A549 treated with AZD2906 at 1 μM for 4 hours (cell line): Measurements from ENCODE around the gene H19. TPM values are rescaled to one million over a fixed set of nuclear protein-coding genes. Genes with fewer than 3 reads are reported as not detected.

Source experiments
- total RNA-seq: library from RNA; stranded (reverse); fragments of 200-300 nt; extraction: Qiagen RNA extraction; gene quantifications from 5 replicates; pipeline ENCODE4 v1.2.3, GENCODE V29; 2022

H19 gene
- 11.0 to 21.2 TPM (median 17.5 TPM) in 5 replicates for total RNA-seq

DNA sequence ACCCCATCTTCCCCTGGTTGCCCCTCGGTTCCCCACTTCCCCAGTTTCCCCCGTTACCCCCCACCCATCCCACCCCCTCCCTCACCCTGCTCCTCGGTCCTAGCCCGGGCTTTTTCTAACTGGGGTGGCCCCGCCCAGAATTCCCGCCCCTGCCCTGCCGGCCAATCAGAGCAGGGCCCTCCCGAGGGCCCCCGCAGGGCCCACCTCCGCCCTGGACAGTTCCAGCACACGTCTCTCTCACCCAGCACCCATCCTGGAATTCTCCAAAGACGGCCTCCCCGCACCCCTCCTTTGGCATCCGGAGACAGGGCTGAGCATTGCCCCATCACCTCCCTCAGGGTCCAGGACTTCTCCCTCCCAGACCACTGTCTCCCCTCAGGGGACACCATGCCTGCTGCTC is at the start of gene H19:
Gene H19 (minus strand): TSS at position 88 of the 400 bp plus-strand sequence.

DNA sequence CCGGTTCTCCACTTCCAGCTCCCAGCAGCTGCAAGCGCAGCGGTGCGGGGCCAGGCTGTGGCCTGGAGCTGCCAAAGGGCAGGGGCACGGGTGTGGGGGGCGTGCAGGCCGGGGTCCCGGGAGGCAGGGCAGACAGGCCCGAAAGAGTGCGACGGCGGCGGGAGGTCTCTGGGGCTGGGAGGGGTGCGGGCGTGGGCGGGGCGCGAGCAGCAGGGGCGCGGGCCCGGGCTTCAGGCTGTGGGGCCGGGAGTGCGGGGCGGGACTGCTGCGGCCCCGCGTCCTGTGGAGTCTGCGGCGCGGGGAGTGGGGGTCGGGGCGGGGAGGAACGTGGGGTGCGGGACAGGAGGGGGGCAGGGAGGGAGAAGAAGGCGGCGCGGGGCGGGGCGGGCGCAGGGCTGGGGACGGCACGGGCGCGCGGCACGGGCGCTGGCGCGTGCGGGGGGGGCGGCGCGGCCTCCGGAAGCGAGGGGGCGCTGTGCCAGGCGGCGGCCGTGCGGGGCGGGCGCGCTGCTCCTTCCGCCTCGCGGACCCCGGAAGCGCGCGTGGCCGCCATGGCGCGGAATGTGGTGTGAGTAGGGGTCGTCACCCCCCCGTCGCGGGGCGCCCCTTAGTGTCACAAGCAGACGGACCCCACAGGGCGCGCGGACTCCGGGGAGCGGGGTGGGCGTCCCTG is 50.7 kb downstream of the H19 start, which contains the start of gene MRPL23:
Gene MRPL23 (plus strand): TSS at position 521 of the 673 bp plus-strand sequence. CDS start 31 bp downstream, at position 552.

Other genes starting within 250 kb of the H19 start
- 1.1 to 2.1 TPM (median 1.4 TPM) in 5 replicates for gene IFITM10, start 247.2 kb downstream of the H19 start, total RNA-seq
- 397 to 634 TPM (median 550 TPM) in 5 replicates for gene CTSD, start 233.9 kb downstream of the H19 start, total RNA-seq
- 0.43 to 1.1 TPM (median 0.55 TPM) in 5 replicates for gene SYT8, start 162.9 kb downstream of the H19 start, total RNA-seq
- gene TNNI2, start 158.9 kb downstream of the H19 start, total RNA-seq = 0.25 to 0.40 TPM (median 0.28 TPM) in 4 of 5 replicates, not detected in the other
- 1.6 to 2.3 TPM (median 1.8 TPM) in 5 replicates for gene LSP1, start 144.8 kb downstream of the H19 start, total RNA-seq
- not detected in 5 replicates for gene PRR33, start 105.9 kb downstream of the H19 start, total RNA-seq
- 0.10 to 0.26 TPM (median 0.11 TPM) in 3 of 5 replicates, not detected in the others for gene TNNT3, start 78.1 kb downstream of the H19 start, total RNA-seq
- gene MRPL23, start 50.5 kb downstream of the H19 start, total RNA-seq = 138 to 166 TPM (median 157 TPM) in 5 replicates
- gene IGF2, start 141.5 kb upstream of the H19 start, total RNA-seq = 1.7 to 2.9 TPM (median 2.4 TPM) in 5 replicates
- gene INS, start 163.4 kb upstream of the H19 start, total RNA-seq = not detected in 5 replicates
- gene TH, start 174.0 kb upstream of the H19 start, total RNA-seq = 0.06 to 0.10 TPM (median 0.08 TPM) in 4 of 5 replicates, not detected in the other